GM20431 (cell line): ENCODE data around the gene ANO8.

ENCODE experiments used
- in situ Hi-C: fragments of 300-500 bp; cut with MseI, MboI; formaldehyde crosslinking; loops from one replicate; pipeline ENCODE4 v1.15.0; 2020; ENCODE audit warnings: low sequenced_read_pairs; ENCODE audit not compliant: unreplicated experiment

Gene ANO8

GRCh38 chr19:17330262-17331044 is 4.2 kb downstream of the ANO8 start:
- in situ Hi-C loops: no loop called here

DNA sequence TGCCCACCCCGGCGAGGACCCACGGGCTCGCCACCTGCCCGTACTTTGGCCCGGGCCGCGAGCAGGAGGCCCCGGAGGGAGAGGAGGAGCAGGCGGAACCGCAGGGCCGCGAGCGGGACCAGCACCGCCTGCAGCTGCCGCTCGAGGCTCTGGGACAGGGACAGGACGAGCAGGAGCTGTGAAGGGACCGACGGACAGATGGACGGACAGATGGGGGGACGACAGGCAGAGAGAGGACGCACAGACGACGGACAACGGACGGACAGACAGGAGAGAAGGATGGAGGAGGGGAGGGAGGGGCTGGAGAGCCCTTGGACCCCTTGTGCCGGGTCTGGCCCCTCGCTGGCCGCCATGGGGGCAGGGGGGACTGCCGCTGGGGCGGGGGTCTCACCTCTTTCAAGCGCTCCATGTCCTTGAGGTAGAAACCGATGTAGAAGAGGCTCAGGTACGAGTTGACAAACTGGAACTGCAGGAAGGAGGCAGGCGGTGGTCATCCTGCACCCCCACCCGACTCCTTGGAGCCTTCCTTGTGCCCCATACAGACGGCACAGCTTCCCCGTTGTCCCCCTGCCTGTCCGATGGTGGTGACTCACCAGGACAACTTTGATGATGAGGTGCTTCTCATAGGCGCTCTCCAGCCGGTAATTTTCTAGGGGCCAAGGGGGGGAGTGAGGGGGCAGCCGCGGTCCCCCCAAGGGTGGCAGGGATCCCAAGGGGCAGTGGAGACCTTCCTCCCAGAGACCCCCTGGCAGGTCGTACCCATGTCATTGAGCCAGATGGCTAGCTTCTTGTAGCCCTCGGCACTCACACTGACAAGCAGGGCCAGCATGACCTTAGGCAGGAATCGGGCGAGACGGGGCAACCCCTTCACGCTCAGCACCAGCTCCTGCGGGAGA is 5.0 kb downstream of the ANO8 start:
- in situ Hi-C loops: no loop called here

- in situ Hi-C loops: no loop called here
Measured at GRCh38 chr19:17328517-17329365, 5.9 kb downstream of the ANO8 start.

GRCh38 chr19:17327654-17328516 is 6.8 kb downstream of the ANO8 start:
- in situ Hi-C loops: no loop called here

GRCh38 chr19:17327068-17327653 is 7.5 kb downstream of the ANO8 start:
- in situ Hi-C loops: no loop called here

- in situ Hi-C loops: no loop called here
Measured at GRCh38 chr19:17326595-17326966, 8.1 kb downstream of the ANO8 start.

- in situ Hi-C loops: no loop called here
Measured at GRCh38 chr19:17325881-17326594, 8.6 kb downstream of the ANO8 start.

DNA sequence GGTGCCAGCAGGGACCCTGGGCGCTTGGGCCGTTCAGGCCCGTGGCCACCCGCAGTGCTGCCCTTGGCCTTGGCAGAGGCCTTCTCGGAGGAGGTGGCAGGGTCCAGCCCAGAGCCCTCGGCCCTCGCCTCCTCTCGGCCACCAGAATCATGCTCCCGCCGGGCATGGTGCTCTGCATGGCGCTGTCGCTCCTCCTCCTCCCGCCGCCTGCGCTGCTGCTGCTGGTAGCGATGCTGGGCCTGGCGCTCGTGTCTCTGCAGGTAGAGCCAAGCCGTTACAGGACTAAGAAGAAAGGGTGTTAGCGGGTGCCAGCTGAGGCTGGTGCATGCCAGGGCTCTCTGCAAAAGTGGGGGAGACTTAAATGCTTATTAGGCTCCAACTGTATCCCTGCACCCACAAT is 9.5 kb downstream of the ANO8 start:
- in situ Hi-C loops: no loop called here

GRCh38 chr19:17324357-17325114 is 10.1 kb downstream of the ANO8 start:
- in situ Hi-C loops: no loop called here

DNA sequence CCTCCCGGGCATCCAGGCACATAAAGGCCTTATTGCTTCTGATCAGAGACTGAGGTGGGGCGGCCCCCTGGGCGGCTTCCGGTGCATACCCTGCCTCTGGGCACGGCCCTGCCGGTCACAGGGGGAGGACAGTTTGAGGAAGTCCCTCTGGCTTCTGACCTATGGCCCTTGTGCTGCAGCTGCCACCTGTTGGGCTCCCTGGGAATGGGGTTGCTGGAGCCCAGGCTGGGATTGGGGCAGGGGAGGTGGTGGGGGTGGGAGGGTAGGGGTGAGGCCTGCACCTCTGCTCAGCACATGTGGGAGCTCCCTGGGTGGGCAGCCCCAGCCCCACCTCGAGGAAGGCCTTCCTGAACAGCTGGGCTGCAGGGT is 10.7 kb downstream of the ANO8 start:
- in situ Hi-C loops: no loop called here

DNA sequence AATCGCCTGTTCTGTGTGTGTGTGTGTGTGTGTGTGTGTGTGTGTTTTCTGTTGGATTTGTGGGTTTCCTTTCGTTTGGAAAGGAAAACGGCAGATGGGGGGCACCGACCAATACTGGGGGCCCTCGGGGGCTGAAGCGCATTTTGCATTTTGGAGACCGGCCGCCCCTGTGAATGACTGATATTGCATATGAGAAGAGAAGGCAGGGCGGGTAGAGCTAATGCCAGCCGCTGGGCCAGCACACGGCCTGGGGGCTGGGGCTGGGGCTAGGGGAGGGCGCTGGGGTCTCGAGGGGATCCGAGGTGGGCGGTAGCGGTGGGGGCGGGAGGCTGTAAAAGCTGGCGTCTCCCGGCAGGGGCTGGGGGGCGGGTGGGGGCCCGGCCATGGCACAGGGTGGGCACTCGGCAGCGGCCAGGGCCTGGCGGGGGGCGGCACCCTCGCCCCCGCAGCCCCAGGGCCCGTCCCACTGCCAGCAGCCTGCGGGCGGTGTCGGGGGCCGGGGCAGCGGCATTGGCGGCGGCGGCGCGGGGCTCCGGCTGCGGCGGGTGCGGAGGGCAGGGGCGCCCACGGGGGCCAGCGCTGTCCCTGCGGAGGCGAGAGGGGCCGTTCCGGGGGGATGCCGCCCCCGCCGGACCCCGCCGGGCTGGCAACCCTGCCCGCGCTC is 11.2 kb downstream of the ANO8 start:
- in situ Hi-C loops: no loop called here

- in situ Hi-C loops: no loop called here
Measured at GRCh38 chr19:17322854-17323253, 11.8 kb downstream of the ANO8 start.

DNA sequence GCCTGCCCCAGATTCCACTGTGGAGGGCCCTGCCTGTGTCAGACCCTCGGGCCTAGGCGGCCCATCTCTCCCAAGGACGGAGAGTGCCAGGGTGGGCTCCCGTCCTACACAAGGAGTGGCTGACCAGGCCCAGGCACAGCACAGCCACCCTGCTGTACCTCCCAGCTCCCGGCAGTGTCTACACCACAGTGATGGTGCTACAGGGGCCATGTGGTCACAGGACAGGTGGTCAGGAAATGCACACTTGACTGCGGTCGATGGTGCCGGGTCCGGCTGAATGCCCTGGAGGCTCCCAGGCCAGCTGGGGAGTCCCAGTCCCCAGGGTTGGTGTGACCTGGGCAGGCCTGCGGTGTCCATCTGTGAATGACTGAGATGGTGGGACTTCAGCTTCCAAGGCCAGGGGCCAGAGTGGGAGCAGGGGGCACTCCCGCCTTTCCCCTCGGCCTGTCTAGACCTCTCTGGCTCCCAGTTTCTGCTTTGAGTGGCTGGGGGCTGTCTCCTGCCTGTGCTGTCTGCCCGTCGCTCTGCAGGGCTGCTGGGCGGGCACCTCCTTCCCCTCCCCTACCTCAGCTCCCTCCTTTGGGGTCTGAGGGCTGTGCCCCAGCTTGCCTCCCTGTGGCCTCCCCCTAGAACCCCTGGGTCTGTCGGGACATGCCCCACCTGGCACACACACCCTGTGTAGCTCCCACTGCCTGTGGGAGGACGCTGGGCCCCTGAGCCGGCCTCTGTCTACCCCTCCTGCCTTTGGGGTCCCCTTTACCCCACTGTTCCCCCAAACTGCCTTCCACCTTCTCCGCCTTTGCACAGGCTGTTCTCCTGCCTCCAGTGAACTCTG is 12.8 kb downstream of the ANO8 start:
- in situ Hi-C loops: no loop called here

GRCh38 chr19:17320435-17320834 is 14.2 kb downstream of the ANO8 start:
- in situ Hi-C loops: no loop called here

DNA sequence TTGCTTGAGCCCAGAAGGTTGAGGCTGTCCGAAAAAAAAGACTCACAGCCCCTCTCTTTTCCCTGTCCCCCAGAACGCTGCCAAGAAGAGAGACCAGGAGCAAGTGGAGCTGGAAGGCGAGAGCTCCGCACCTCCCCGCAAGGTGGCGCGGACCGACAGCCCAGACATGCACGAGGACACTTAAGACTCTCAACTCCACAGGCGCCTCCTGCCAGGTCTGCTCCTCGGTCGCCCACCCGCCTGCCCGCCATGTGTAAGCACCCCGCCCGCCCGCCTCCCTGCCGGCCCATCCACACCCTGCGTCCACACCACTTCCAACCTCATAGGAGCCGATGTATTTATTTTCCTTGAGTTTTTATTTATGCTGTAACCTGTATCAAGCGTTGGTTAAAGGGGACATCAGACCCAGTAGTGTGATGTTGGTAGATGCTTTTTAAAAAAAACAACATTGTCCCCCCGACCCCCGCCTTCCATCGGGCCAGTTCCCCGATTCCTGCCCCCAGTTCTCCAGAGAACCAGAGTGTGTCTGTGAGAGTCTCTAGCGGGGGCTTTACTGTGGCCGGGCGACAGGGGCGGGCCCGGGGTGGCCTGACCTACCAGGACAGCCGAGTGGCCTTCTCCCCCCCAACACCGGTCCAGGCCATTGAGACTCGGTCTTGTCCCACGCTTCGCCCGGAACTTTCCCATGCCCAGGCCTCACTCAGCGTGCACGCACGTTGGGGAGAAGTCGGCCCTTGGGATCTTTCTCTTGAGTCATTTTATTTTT is 15.0 kb downstream of the ANO8 start:
- in situ Hi-C loops: no loop called here

- in situ Hi-C loops: no loop called here
Measured at GRCh38 chr19:17318966-17319365, 15.7 kb downstream of the ANO8 start.
